Measurements from ENCODE around the gene USP30.
"Not testable (repeated sequence)": the region's sequence is repeated elsewhere in the genome, so short reads cannot be mapped to it uniquely, and the experiment has no call there.

USP30 gene

DNA sequence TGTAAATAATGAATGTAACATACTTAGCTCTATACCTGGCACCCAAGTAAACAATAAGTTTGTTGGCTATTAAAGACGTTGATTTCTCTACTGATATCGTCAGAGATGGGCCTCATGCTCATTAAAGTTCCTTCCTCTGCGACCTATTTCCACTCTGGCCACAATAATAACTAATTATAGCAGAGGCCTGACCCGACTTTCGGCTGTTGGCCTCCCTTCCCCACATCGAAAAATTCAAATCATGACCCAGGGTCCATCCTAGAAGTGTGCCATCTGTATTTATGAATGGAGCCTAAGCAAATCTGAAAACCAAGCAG is 321 bp upstream of the USP30 start:
- DNase-seq (ENCODE audit: low read depth in 2 of 3, low spot score in 2 of 3), result no peak

GRCh38 chr12:109053382-109054123 is 1.2 kb downstream of the USP30 start:
- DNase-seq (ENCODE audit: low read depth in 2 of 3, low spot score in 2 of 3), result no peak

DNA sequence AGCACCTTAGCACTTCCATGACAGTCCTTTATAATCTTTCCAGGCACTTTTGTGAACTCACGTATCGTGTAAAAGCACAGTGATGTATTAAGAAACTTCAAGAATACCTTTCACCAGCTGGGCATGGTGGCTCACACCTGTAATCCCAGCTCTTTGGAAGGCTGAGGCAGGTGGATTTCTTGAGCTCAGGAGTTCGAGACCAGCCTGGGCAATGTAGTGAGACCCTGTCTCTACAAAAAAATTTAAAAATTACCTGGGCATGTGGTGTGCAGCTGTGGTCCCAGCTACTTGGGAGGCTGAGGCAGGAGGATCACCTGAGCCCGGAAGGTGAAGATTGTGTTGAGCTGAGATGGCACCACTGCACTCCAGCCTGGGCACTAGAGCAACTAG is 1.7 kb downstream of the USP30 start:
- not testable (repeated sequence) for DNase-seq (ENCODE audit: low read depth in 2 of 3, low spot score in 2 of 3)

DNA sequence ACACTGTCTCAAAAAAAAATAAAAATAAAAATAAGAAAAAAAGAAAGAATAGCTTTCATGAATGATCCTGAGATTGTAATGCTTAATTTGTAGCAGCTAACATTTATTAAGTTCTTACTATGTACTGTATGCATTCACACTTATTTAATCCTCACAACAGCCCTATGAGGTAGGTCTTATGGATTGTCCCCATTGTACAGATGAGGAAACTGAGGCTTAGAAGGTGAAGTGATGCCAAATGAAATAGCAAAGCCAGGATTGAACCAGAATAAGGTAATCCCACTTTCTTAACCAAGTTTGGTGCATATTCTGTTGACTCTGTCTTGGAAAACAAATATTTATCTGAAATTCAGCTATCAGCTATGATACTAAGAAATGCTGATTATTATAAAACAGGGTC is 2.1 kb downstream of the USP30 start:
- DNase-seq (ENCODE audit: low read depth in 2 of 3, low spot score in 2 of 3), result no peak

GRCh38 chr12:109056891-109057290 is 4.5 kb downstream of the USP30 start:
- no peak for DNase-seq (ENCODE audit: low read depth in 2 of 3, low spot score in 2 of 3)

- no peak for DNase-seq (ENCODE audit: low read depth in 2 of 3, low spot score in 2 of 3)
Measured at GRCh38 chr12:109057376-109057775, 5.0 kb downstream of the USP30 start.

GRCh38 chr12:109058773-109059172 is 6.4 kb downstream of the USP30 start:
- no peak for DNase-seq (ENCODE audit: low read depth in 2 of 3, low spot score in 2 of 3)

- no peak for DNase-seq (ENCODE audit: low read depth in 2 of 3, low spot score in 2 of 3)
Measured at GRCh38 chr12:109064143-109064542, 11.8 kb downstream of the USP30 start.

DNA sequence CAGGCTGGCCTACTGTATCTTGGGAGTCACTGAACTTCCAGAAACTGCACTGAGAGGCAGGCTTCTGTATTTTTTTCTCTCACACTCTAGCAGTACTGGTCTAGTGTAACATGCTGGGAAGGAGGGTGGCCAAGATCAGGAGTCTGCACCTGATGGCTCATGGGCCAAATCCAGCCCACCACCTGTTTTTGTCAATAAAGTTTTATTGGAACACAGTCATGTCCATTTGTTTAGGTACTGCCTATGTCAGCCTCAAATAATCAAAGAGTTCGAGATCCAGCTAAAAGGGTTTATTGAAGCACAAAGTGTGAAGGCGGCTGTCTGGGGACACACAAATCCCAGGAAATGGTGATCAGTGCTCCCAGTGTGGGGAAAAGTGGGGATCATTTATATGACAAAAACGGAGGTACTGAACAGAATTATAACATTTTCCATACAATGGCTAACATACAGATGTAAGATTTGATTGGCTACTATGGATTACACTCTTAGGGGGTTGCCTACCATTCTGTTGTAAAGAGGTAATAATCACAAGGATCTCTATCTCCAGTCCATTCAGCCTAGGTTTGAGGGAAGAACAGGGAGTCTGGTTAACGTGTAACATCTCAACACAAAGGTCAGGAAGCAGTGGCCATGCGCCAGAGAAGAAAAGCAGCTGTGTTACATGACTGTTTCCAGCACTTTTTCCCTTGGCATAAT is 12.9 kb downstream of the USP30 start:
- no peak for DNase-seq (ENCODE audit: low read depth in 2 of 3, low spot score in 2 of 3)

DNA sequence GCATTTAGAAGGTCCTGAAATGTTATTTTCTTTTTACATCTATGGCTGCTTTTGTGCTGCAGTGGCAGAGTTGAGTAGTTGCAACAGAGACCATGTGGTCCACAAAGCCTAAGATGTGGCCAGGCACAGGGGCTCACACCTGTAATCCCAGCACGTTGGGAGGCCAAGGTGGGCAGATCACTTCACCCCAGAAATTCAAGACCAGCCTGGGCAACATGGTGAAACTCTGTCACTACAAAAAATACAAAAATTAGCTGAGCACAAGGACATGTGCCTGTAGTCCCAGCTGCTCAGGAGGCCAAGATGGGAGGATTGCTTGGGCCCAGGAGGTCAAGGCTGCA is 13.4 kb downstream of the USP30 start:
- no peak for DNase-seq (ENCODE audit: low read depth in 2 of 3, low spot score in 2 of 3)

DNA sequence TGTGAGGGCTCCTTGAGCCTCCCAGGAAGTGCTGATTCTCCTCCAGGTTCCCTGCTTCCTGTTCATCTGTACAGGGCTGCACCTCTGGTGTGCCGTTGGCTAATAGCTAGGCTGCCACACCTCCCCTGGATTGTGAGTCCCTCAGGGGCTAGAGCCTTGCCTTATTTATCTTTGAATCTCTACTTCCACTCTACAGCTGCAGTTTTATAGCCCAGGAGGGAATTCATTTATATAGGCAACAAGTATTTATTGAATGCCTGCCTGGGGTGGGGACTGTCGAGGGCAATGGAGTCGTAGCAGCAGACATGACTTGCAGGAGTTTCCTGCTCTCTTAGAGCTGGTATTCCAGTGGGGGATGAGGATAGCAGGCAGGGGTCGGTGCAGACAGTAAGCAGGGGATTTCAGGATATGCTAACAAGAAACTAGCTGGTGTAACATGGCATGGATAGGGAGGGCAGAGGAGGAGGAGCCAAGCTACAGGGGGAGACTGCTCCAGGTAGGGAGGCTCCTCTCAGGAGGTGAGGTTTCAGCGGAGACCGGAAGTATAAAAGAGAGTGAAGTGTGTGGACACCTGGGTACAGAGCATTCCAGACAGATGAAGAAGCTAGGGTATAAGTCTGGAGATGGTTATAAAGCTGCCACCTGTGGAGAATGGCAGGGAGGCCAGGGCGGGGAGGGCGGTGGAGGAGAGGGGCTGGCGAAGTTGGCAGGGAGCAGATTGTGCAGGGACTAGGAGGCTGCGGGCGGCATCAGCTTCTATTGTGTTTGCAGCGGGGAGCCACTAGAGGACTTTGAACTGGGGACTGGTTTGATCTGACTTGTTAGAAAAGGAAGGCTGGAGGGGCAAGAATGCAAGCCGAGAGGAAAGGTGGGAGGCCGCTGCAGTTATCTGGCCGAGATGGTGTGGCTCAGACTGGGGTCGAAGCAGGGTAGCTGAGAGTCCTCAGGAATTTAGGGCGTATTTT is 17.2 kb downstream of the USP30 start:
- no peak for DNase-seq (ENCODE audit: low read depth in 2 of 3, low spot score in 2 of 3)

- no peak for DNase-seq (ENCODE audit: low read depth in 2 of 3, low spot score in 2 of 3)
Measured at GRCh38 chr12:109074866-109075265, 22.5 kb downstream of the USP30 start.

DNA sequence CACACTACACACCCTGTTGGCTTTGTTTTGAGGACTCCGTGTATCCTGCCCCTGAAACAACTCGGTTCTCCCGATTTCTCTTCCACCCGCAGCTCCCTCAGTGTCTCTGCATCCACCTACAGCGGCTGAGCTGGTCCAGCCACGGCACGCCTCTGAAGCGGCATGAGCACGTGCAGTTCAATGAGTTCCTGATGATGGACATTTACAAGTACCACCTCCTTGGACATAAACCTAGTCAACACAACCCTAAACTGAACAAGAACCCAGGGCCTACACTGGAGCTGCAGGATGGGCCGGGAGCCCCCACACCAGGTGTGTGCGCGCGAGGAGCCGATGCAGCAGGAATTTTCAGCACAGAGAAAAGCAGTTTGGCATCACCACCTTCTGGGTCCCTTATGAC is 30.4 kb downstream of the USP30 start:
- DNase-seq (ENCODE audit: low read depth in 2 of 3, low spot score in 2 of 3), result no peak

GRCh38 chr12:109084425-109084824 is 32.0 kb downstream of the USP30 start:
- DNase-seq (ENCODE audit: low read depth in 2 of 3, low spot score in 2 of 3), result no peak

GRCh38 chr12:109085590-109085989 is 33.2 kb downstream of the USP30 start:
- no peak for DNase-seq (ENCODE audit: low read depth in 2 of 3, low spot score in 2 of 3)

DNA sequence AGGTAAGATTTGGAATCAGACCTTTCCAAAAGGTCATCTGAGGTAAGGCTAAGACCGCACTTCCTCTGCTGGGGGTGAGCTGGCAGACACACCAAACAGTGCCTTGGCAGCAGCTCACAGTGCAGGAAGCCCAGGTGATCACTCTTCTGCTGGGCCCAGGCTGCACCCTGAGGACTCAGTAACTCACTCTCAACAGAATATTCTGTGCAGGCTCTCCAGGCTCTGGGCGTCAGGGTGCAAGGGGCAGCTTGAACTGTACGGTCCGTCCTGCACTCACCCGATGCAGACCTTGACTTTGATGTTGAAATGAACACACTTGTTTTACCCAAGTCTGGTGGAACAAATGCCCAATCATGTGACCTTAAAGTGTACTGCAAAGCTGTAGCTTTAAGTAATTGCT is 34.9 kb downstream of the USP30 start:
- no peak for DNase-seq (ENCODE audit: low read depth in 2 of 3, low spot score in 2 of 3)

- DNase-seq (ENCODE audit: low read depth in 2 of 3, low spot score in 2 of 3), result no peak
Measured at GRCh38 chr12:109088818-109089217, 36.4 kb downstream of the USP30 start.

DNA sequence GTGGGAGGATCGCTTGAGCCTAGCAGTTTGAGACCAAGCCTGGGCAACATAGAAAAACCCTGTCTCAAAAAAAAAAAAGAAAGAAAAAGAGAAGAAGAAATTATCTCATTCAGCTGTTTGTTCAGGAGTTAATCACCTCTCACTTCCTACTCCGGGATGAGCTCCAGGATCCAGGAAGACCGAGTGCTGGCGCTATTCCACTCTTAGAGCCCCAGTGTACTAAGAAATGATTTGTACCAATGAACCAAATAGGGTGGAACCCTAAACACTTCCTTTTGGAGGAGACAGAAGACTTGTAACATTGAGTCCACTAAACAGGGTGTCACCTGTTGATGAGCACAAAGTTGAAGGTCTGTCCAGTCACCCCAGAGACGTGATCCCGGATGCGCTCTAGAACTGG is 37.3 kb downstream of the USP30 start:
- DNase-seq (ENCODE audit: low read depth in 2 of 3, low spot score in 2 of 3), result no peak

GRCh38 chr12:109092497-109093021 is 40.2 kb downstream of the USP30 start:
- DNase-seq (ENCODE audit: low read depth in 2 of 3, low spot score in 2 of 3), result no peak

GRCh38 chr12:109093022-109093918 is 40.9 kb downstream of the USP30 start, which contains the start of gene ALKBH2:
Gene ALKBH2, minus strand, starts transcription at chr12:109093472. Its CDS starts 686 bp downstream, at chr12:109092786.
- DNase-seq (ENCODE audit: low read depth in 2 of 3, low spot score in 2 of 3), result peak; percentile 84 to 90 (median 85)

- no peak for DNase-seq (ENCODE audit: low read depth in 2 of 3, low spot score in 2 of 3)
Measured at GRCh38 chr12:109097140-109097434, 44.7 kb downstream of the USP30 start.

All from activated CD8-positive, alpha-beta memory T cell treated with anti-CD3 and anti-CD28 coated beads for 48 hours (primary cell).